Liver (tissue), 9 donors: ENCODE results near the gene VDR. TPM values are rescaled to one million over a fixed set of nuclear protein-coding genes. Genes with fewer than 3 reads are reported as not detected.
A peak's percentile ranks its signal among the peaks of the same experiment; 100 is the strongest.

Experiments
- DNase-seq: peaks from one replicate; pipeline ENCODE4 v3.0.0-alpha.2; 2017; ENCODE audit warnings: low spot score
- H3K27ac ChIP-seq, 2 donors: one replicate each; pipeline ENCODE4 v1.7.0; 2013; ENCODE audit warnings: inconsistent platforms in 2 of 2, low read length in 2 of 2, control low read depth in 1 of 2, low read depth in 1 of 2, mild to moderate bottlenecking in 1 of 2
- H3K27me3 ChIP-seq, 4 donors: one replicate each; pipeline versions ENCODE4 v1.6.1 to v1.7.0; 2013; ENCODE audit warnings: low read length in 3 of 4, inconsistent platforms in 1 of 4, mild to moderate bottlenecking in 1 of 4, moderate library complexity in 1 of 4; ENCODE audit not compliant: control insufficient read depth in 4 of 4, insufficient read depth in 4 of 4
- H3K36me3 ChIP-seq, 4 donors: one replicate each; pipeline versions ENCODE4 v1.6.1 to v1.7.0; 2013; ENCODE audit warnings: low read length in 3 of 4, mild to moderate bottlenecking in 3 of 4, low read depth in 1 of 4, moderate library complexity in 1 of 4; ENCODE audit not compliant: control insufficient read depth in 4 of 4, insufficient read depth in 3 of 4
- H3K4me1 ChIP-seq, 4 donors: one replicate each; pipeline versions ENCODE4 v1.6.1 to v1.7.0; 2013; ENCODE audit warnings: low read length in 3 of 4, mild to moderate bottlenecking in 3 of 4, moderate library complexity in 1 of 4; ENCODE audit not compliant: control insufficient read depth in 4 of 4, insufficient read depth in 4 of 4
- H3K4me3 ChIP-seq, 3 donors: one replicate each; pipeline versions ENCODE4 v1.6.1 to v1.7.0; 2013; ENCODE audit warnings: low read length in 3 of 3, control low read depth in 1 of 3, low read depth in 1 of 3, mild to moderate bottlenecking in 1 of 3
- H3K9ac ChIP-seq, 2 donors: one replicate each; pipeline ENCODE4 v1.7.0; 2013; ENCODE audit warnings: low read length in 2 of 2, mild to moderate bottlenecking in 2 of 2, moderate library complexity in 2 of 2, control low read depth in 1 of 2, low read depth in 1 of 2
- H3K9me3 ChIP-seq, 4 donors: one replicate each; pipeline versions ENCODE4 v1.6.1 to v1.7.0; 2013; ENCODE audit warnings: low read length in 3 of 4; ENCODE audit not compliant: control insufficient read depth in 4 of 4
- ATF3 ChIP-seq: IDR thresholded peaks from 2 replicates; pipeline ENCODE4 v1.6.1; 2016; ENCODE audit warnings: antibody characterized with exemption
- CTCF ChIP-seq: fragments of 150-350 bp; IDR thresholded peaks from 2 replicates; pipeline ENCODE4 v1.5.1; 2017; ENCODE audit warnings: improper control_type of control experiment, low read depth, low read length; ENCODE audit not compliant: missing input control
- EGR1 ChIP-seq, 2 donors: IDR thresholded peaks; 2 replicates each; pipeline ENCODE4 v1.6.1; 2016 to 2018; ENCODE audit warnings: antibody characterized with exemption in 2 of 2, low read depth in 2 of 2
- FOXA1 ChIP-seq: IDR thresholded peaks from 2 replicates; pipeline ENCODE4 v1.6.1; 2016; ENCODE audit warnings: antibody characterized with exemption
- FOXA2 ChIP-seq: IDR thresholded peaks from 2 replicates; pipeline ENCODE4 v1.6.1; 2016; ENCODE audit warnings: antibody characterized with exemption
- GABPA ChIP-seq, 2 donors: IDR thresholded peaks in 1 of 2; conservative IDR thresholded peaks in 1 of 2; 2 replicates each; pipeline ENCODE4 v1.6.1; 2016; ENCODE audit warnings: antibody characterized with exemption in 2 of 2, mild to moderate bottlenecking in 1 of 2, moderate library complexity in 1 of 2
- HNF4A ChIP-seq, 2 donors: conservative IDR thresholded peaks; 2 replicates each; pipeline ENCODE4 v1.6.1; 2016; ENCODE audit warnings: antibody characterized with exemption in 2 of 2, mild to moderate bottlenecking in 2 of 2
- HNF4G ChIP-seq: IDR thresholded peaks from 2 replicates; pipeline ENCODE4 v1.6.1; 2016; ENCODE audit warnings: antibody characterized with exemption
- JUND ChIP-seq, 2 donors: IDR thresholded peaks; 2 replicates each; pipeline ENCODE4 v1.6.1; 2016; ENCODE audit warnings: antibody characterized with exemption in 2 of 2
- MAX ChIP-seq: IDR thresholded peaks from 2 replicates; pipeline ENCODE4 v1.6.1; 2016; ENCODE audit warnings: antibody characterized with exemption
- NR2F2 ChIP-seq: IDR thresholded peaks from 2 replicates; pipeline ENCODE4 v1.6.1; 2016; ENCODE audit warnings: antibody characterized with exemption
- RAD21 ChIP-seq, 2 donors: IDR thresholded peaks; 2 replicates each; pipeline ENCODE4 v1.6.1; 2016; ENCODE audit warnings: antibody characterized with exemption in 2 of 2, mild to moderate bottlenecking in 2 of 2
- REST ChIP-seq: IDR thresholded peaks from 2 replicates; pipeline ENCODE4 v1.6.1; 2016; ENCODE audit warnings: antibody characterized with exemption, mild to moderate bottlenecking
- RXRA ChIP-seq, 2 donors: IDR thresholded peaks; 2 replicates each; pipeline ENCODE4 v1.6.1; 2017 to 2018; ENCODE audit warnings: antibody characterized with exemption in 2 of 2, mild to moderate bottlenecking in 1 of 2
- SP1 ChIP-seq: IDR thresholded peaks from 2 replicates; pipeline ENCODE4 v1.6.1; 2018; ENCODE audit warnings: antibody characterized with exemption, mild to moderate bottlenecking
- TAF1 ChIP-seq: conservative IDR thresholded peaks from 2 replicates; pipeline ENCODE4 v1.6.1; 2016; ENCODE audit warnings: antibody characterized with exemption, mild to moderate bottlenecking
- YY1 ChIP-seq: IDR thresholded peaks from 2 replicates; pipeline ENCODE4 v1.6.1; 2016; ENCODE audit warnings: antibody characterized with exemption, mild to moderate bottlenecking
- ZBTB33 ChIP-seq: IDR thresholded peaks from 2 replicates; pipeline ENCODE4 v1.6.1; 2016; ENCODE audit warnings: antibody characterized with exemption
- WGBS: extraction: QIAGEN DNeasy Blood & Tissue Kit; methylation state at CpG from one replicate; pipeline ENCODE4 v1.1.7; 2013; 5-methylcytosine and 5-hydroxymethylcytosine counted together
- polyA plus RNA-seq, 2 donors: library from polyadenylated mRNA; stranded (reverse) in 1 of 2; unstranded in 1 of 2; fragments of 200-250 nt in 1 of 2; fragments of >200 nt in 1 of 2; fragmentation: Nextera tagmentation in 1 of 2; extraction: Ambion mirVana in 1 of 2; gene quantifications; one replicate each; pipeline versions ENCODE4 v1.2.1 to v1.2.3, GENCODE V29; 2013 to 2015
- total RNA-seq, 2 donors: library from RNA; depleted of rRNA; stranded (reverse); fragments of >200 nt; gene quantifications; one replicate each; pipeline ENCODE4 v1.2.3, GENCODE V29; 2014
- donor health status: healthy.
- donor health status: healthy.
- donor health status: healthy.
- donor health status: healthy.
- donor health status: healthy.

Gene VDR
- total and polyA plus RNA-seq, 4 donors = 0.25 to 0.47 (median 0.35) TPM

- peak; percentile 56 for TF ChIP-seq HNF4G
- no peak for TF ChIP-seq ATF3
- TF ChIP-seq SP1 = peak; percentile 84
- no peak for TF ChIP-seq TAF1
- peak in 1 of 2 donors; percentile 68 for TF ChIP-seq JUND (IDR thresholded peaks at IDR 0.05)
Measured at GRCh38 chr12:47858511-47859266, 46.1 kb downstream of the VDR start (continued).

GRCh38 chr12:47856721-47857575 is 47.8 kb downstream of the VDR start:
- H3K4me1 ChIP-seq = peaks cover 16 to 52% (median 39%) of the 10 kb centered on the region in 4 donors
- no peak overlapping the region for H3K9ac ChIP-seq
- 92% methylated on average over 17 of the region's 17 CpGs for WGBS

More at GRCh38 chr12:47856721-47857575, 47.8 kb downstream of the VDR start:
- DNase-seq = no peak
- Histone ChIP-seq H3K36me3 (no peaks in the 10 kb centered on the region), H3K9me3 (no peaks in the 10 kb centered on the region), H3K27ac (no peak overlapping the region), H3K27me3 (no peaks in the 10 kb centered on the region), H3K4me3 (no peak overlapping the region)
- TF ChIP-seq ZBTB33 (no peak), FOXA2 (no peak), CTCF (no peak), REST (no peak), TAF1 (no peak), ATF3 (no peak), SP1 (no peak), JUND (IDR thresholded peaks at IDR 0.05) (no peak), HNF4A (conservative IDR thresholded peaks at IDR 0.05) (no peak), MAX (no peak), RAD21 (IDR thresholded peaks at IDR 0.05) (no peak), YY1 (no peak), GABPA (IDR thresholded peaks at IDR 0.05 in 1 of 2, conservative IDR thresholded peaks at IDR 0.05 in 1 of 2) (no peak), NR2F2 (no peak), HNF4G (no peak), RXRA (IDR thresholded peaks at IDR 0.05) (no peak), EGR1 (IDR thresholded peaks at IDR 0.05; ENCODE audit: low read depth in 2 of 2) (no peak), FOXA1 (no peak)
